K562 (cell line): ENCODE data around the gene GATA5. TPM values are rescaled to one million over a fixed set of nuclear protein-coding genes. Genes with fewer than 3 reads are reported as not detected.

ENCODE experiments used
- ARID1B ChIP-seq: fragments of 450-650 bp; IDR thresholded peaks from 2 replicates; pipeline ENCODE4 v1.6.1; 2016; ENCODE audit warnings: antibody characterized with exemption, mild to moderate bottlenecking, inconsistent platforms
- CBFA2T3 ChIP-seq: fragments of 450-650 bp; IDR thresholded peaks from 2 replicates; pipeline ENCODE4 v1.6.1; 2017
- CHCHD3 ChIP-seq: fragments of 250-450 bp; sonication (Bioruptor Pico); IDR thresholded peaks from 2 replicates; pipeline ENCODE4 v2.1.2; 2022; ENCODE audit warnings: mild to moderate bottlenecking
- CREM ChIP-seq: IDR thresholded peaks from 2 replicates; pipeline ENCODE4 v1.6.1; 2014; ENCODE audit warnings: antibody characterized with exemption, low read depth
- CTBP1 ChIP-seq: fragments of 450-650 bp; IDR thresholded peaks from 2 replicates; pipeline ENCODE4 v1.6.1; 2016; ENCODE audit warnings: borderline replicate concordance
- ERF ChIP-seq: fragments of 450-650 bp; formaldehyde crosslinking; IDR thresholded peaks from 2 replicates; pipeline ENCODE4 v1.4.0; 2020; ENCODE audit warnings: mild to moderate bottlenecking, mixed read lengths
- HIVEP1 ChIP-seq: fragments of 250-450 bp; sonication (Bioruptor Pico); IDR thresholded peaks from 2 replicates; pipeline ENCODE4 v1.4.0; 2020; ENCODE audit warnings: mild to moderate bottlenecking
- MAFG ChIP-seq: fragments of 450-650 bp; conservative IDR thresholded peaks from 2 replicates; pipeline ENCODE4 v1.6.1; 2016; ENCODE audit warnings: missing genetic modification characterization, missing compliant biosample characterization
- MYBL2 ChIP-seq, 2 experiments: fragments of 450-650 bp in 1 of 2; sonication (generic) in 1 of 2; formaldehyde crosslinking in 1 of 2; IDR thresholded peaks; 2 replicates each; pipeline versions ENCODE4 v1.6.1 to v1.8.1; 2017 to 2022; ENCODE audit warnings: borderline replicate concordance in 1 of 2, inconsistent platforms in 1 of 2, low read depth in 1 of 2, mild to moderate bottlenecking in 1 of 2, missing genetic modification reagents in 1 of 2, moderate library complexity in 1 of 2
- MYNN ChIP-seq, 2 experiments: sonication (generic); formaldehyde crosslinking in 1 of 2; IDR thresholded peaks; 2 replicates each; pipeline versions ENCODE4 v1.5.0 to v1.6.1; 2016 to 2020; ENCODE audit warnings: antibody characterized with exemption in 1 of 2, missing genetic modification reagents in 1 of 2
- NCOA2 ChIP-seq, 2 experiments: fragments of 450-650 bp; IDR thresholded peaks; 2 replicates each; pipeline ENCODE4 v1.6.1; 2018; ENCODE audit warnings: mild to moderate bottlenecking in 2 of 2, moderate library complexity in 1 of 2; ENCODE audit not compliant: partially characterized antibody in 2 of 2
- PRPF4 ChIP-seq: fragments of 200-400 bp; formaldehyde crosslinking; IDR thresholded peaks from one replicate; pipeline ENCODE4 v1.6.1; 2017; ENCODE audit warnings: low read length, low read depth, mild to moderate bottlenecking; ENCODE audit not compliant: insufficient read depth, poor library complexity, severe bottlenecking
- RB1 ChIP-seq: fragments of 450-650 bp; IDR thresholded peaks from 2 replicates; pipeline ENCODE4 v1.6.1; 2017; ENCODE audit warnings: low read depth, mild to moderate bottlenecking
- RREB1 ChIP-seq: fragments of 250-450 bp; sonication (Bioruptor Pico); IDR thresholded peaks from 2 replicates; pipeline ENCODE4 v1.4.0; 2020
- TCFL5 ChIP-seq: fragments of 250-450 bp; sonication (Bioruptor Pico); conservative IDR thresholded peaks from 2 replicates; pipeline ENCODE4 v1.6.1; 2021; ENCODE audit warnings: mild to moderate bottlenecking, moderate library complexity, matching md5 sums
- ZNF146 ChIP-seq: IDR thresholded peaks from one replicate; pipeline ENCODE4 v1.6.1; 2018; ENCODE audit warnings: missing compliant biosample characterization; ENCODE audit not compliant: unreplicated experiment
- polyA plus RNA-seq, 8 experiments: library from polyadenylated mRNA; depleted of rRNA in 4 of 8; stranded (reverse) in 5 of 8; unstranded in 3 of 8; fragments of >200 nt; fragmentation: Nextera tagmentation in 2 of 8; fragmentation: Illumina TruSeq in 1 of 8; extraction: Ambion mirVana in 2 of 8; extraction: Trizol in 1 of 8; gene quantifications; 2 replicates each; pipeline versions ENCODE4 v1.2.1 to v1.2.3, GENCODE V29; 2011 to 2014; ENCODE audit warnings: inconsistent platforms in 1 of 8, missing spikeins in 1 of 8
- total RNA-seq, 7 experiments: library from RNA; depleted of rRNA in 6 of 7; stranded (reverse); fragments of >200 nt in 6 of 7; fragmentation: Illumina TruSeq in 2 of 7; extraction: Trizol in 2 of 7; gene quantifications; 2 replicates each; pipeline versions ENCODE4 v1.2.1 to v1.2.3, GENCODE V29; 2011 to 2021; ENCODE audit warnings: low replicate concordance in 1 of 7
- TF ChIP-seq, protein P1 (sequence below), 3 experiments: IDR thresholded peaks in 2 of 3; conservative IDR thresholded peaks in 1 of 3; 2 replicates each; pipeline ENCODE4 v1.5.1; 2011 to 2012; ENCODE audit warnings: low read length in 3 of 3, mild to moderate bottlenecking in 3 of 3, control low read depth in 2 of 3, improper control_type of control experiment in 1 of 3, inconsistent platforms in 1 of 3, low read depth in 1 of 3, mixed read lengths in 1 of 3, moderate library complexity in 1 of 3; ENCODE audit not compliant: insufficient read depth in 2 of 3
- TF ChIP-seq, protein P2 (sequence below): IDR thresholded peaks from 2 replicates; pipeline ENCODE4 v1.6.1; 2011; ENCODE audit warnings: borderline replicate concordance, low read depth, mild to moderate bottlenecking, moderate library complexity, low read length; ENCODE audit not compliant: insufficient read depth, poor library complexity, severe bottlenecking

GATA5 gene
- total and polyA plus RNA-seq, 9 of the 15 experiments (the other 6 are each of a cell fraction or from before 2014, with no cell fraction given), result 0.09 to 0.57 (median 0.20) TPM; not detected in 3

GRCh38 chr20:62485062-62485700 is 9.4 kb upstream of the GATA5 start (continued):
- peak; percentile 11; the same call in 1 of the 2 replicates for TF ChIP-seq CTBP1
- no peak for TF ChIP-seq RREB1 (CRISPR knock-in tag)
- no peak for TF ChIP-seq NCOA2 (IDR thresholded peaks at IDR 0.05; ENCODE audit: partially characterized antibody in 2 of 2)
- peak; percentile 18; the same call in 1 of the 2 replicates for TF ChIP-seq ARID1B
- TF ChIP-seq, protein P1, sequence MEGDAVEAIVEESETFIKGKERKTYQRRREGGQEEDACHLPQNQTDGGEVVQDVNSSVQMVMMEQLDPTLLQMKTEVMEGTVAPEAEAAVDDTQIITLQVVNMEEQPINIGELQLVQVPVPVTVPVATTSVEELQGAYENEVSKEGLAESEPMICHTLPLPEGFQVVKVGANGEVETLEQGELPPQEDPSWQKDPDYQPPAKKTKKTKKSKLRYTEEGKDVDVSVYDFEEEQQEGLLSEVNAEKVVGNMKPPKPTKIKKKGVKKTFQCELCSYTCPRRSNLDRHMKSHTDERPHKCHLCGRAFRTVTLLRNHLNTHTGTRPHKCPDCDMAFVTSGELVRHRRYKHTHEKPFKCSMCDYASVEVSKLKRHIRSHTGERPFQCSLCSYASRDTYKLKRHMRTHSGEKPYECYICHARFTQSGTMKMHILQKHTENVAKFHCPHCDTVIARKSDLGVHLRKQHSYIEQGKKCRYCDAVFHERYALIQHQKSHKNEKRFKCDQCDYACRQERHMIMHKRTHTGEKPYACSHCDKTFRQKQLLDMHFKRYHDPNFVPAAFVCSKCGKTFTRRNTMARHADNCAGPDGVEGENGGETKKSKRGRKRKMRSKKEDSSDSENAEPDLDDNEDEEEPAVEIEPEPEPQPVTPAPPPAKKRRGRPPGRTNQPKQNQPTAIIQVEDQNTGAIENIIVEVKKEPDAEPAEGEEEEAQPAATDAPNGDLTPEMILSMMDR (IDR thresholded peaks at IDR 0.05 in 2 of 3, conservative IDR thresholded peaks at IDR 0.05 in 1 of 3; ENCODE audit: insufficient read depth in 2 of 3, low read depth in 1 of 3, low read length in 3 of 3), result peak in 1 of 3 experiments; percentile 13; a peak in 1 of 6 replicates
- peak; percentile 67 for TF ChIP-seq CBFA2T3
- no peak for TF ChIP-seq PRPF4
- no peak for TF ChIP-seq MYNN (IDR thresholded peaks at IDR 0.05)
- no peak for TF ChIP-seq MYNN (CRISPR knock-in tag; IDR thresholded peaks at IDR 0.05)
- no peak for TF ChIP-seq HIVEP1 (CRISPR knock-in tag)
- TF ChIP-seq CHCHD3 (CRISPR knock-in tag), result no peak
- TF ChIP-seq, protein P2, sequence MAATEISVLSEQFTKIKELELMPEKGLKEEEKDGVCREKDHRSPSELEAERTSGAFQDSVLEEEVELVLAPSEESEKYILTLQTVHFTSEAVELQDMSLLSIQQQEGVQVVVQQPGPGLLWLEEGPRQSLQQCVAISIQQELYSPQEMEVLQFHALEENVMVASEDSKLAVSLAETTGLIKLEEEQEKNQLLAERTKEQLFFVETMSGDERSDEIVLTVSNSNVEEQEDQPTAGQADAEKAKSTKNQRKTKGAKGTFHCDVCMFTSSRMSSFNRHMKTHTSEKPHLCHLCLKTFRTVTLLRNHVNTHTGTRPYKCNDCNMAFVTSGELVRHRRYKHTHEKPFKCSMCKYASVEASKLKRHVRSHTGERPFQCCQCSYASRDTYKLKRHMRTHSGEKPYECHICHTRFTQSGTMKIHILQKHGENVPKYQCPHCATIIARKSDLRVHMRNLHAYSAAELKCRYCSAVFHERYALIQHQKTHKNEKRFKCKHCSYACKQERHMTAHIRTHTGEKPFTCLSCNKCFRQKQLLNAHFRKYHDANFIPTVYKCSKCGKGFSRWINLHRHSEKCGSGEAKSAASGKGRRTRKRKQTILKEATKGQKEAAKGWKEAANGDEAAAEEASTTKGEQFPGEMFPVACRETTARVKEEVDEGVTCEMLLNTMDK, result no peak
- TF ChIP-seq ZNF146 (CRISPR knock-in tag), result no peak
- TF ChIP-seq CREM, result 0 out of 2 replicates have a peak, but pooled peaks have one; percentile 4
- no peak for TF ChIP-seq MAFG (tag)
- TF ChIP-seq ERF, result no peak
- TF ChIP-seq TCFL5, result no peak
- no peak for TF ChIP-seq MYBL2 (IDR thresholded peaks at IDR 0.05; ENCODE audit: low read depth)
- no peak for TF ChIP-seq MYBL2 (CRISPR knock-in tag; IDR thresholded peaks at IDR 0.05; ENCODE audit: borderline replicate concordance)
- TF ChIP-seq RB1, result peak; percentile 27; the same call in 1 of the 2 replicates
